Liver (tissue), 9 donors: ENCODE measurements around the gene JDP2. TPM values are rescaled to one million over a fixed set of nuclear protein-coding genes. Genes with fewer than 3 reads are reported as not detected.
A peak's percentile ranks its signal among the peaks of the same experiment; 100 is the strongest.

Source experiments
- DNase-seq: peaks from one replicate; pipeline ENCODE4 v3.0.0-alpha.2; 2017; ENCODE audit warnings: low spot score
- H3K27ac ChIP-seq, 2 donors: one replicate each; pipeline ENCODE4 v1.7.0; 2013; ENCODE audit warnings: inconsistent platforms in 2 of 2, low read length in 2 of 2, control low read depth in 1 of 2, low read depth in 1 of 2, mild to moderate bottlenecking in 1 of 2
- H3K27me3 ChIP-seq, 4 donors: one replicate each; pipeline versions ENCODE4 v1.6.1 to v1.7.0; 2013; ENCODE audit warnings: low read length in 3 of 4, inconsistent platforms in 1 of 4, mild to moderate bottlenecking in 1 of 4, moderate library complexity in 1 of 4; ENCODE audit not compliant: control insufficient read depth in 4 of 4, insufficient read depth in 4 of 4
- H3K36me3 ChIP-seq, 4 donors: one replicate each; pipeline versions ENCODE4 v1.6.1 to v1.7.0; 2013; ENCODE audit warnings: low read length in 3 of 4, mild to moderate bottlenecking in 3 of 4, low read depth in 1 of 4, moderate library complexity in 1 of 4; ENCODE audit not compliant: control insufficient read depth in 4 of 4, insufficient read depth in 3 of 4
- H3K4me1 ChIP-seq, 4 donors: one replicate each; pipeline versions ENCODE4 v1.6.1 to v1.7.0; 2013; ENCODE audit warnings: low read length in 3 of 4, mild to moderate bottlenecking in 3 of 4, moderate library complexity in 1 of 4; ENCODE audit not compliant: control insufficient read depth in 4 of 4, insufficient read depth in 4 of 4
- H3K4me3 ChIP-seq, 3 donors: one replicate each; pipeline versions ENCODE4 v1.6.1 to v1.7.0; 2013; ENCODE audit warnings: low read length in 3 of 3, control low read depth in 1 of 3, low read depth in 1 of 3, mild to moderate bottlenecking in 1 of 3
- H3K9ac ChIP-seq, 2 donors: one replicate each; pipeline ENCODE4 v1.7.0; 2013; ENCODE audit warnings: low read length in 2 of 2, mild to moderate bottlenecking in 2 of 2, moderate library complexity in 2 of 2, control low read depth in 1 of 2, low read depth in 1 of 2
- H3K9me3 ChIP-seq, 4 donors: one replicate each; pipeline versions ENCODE4 v1.6.1 to v1.7.0; 2013; ENCODE audit warnings: low read length in 3 of 4; ENCODE audit not compliant: control insufficient read depth in 4 of 4
- EGR1 ChIP-seq, 2 donors: IDR thresholded peaks; 2 replicates each; pipeline ENCODE4 v1.6.1; 2016 to 2018; ENCODE audit warnings: antibody characterized with exemption in 2 of 2, low read depth in 2 of 2
- FOXA2 ChIP-seq: IDR thresholded peaks from 2 replicates; pipeline ENCODE4 v1.6.1; 2016; ENCODE audit warnings: antibody characterized with exemption
- GABPA ChIP-seq, 2 donors: IDR thresholded peaks in 1 of 2; conservative IDR thresholded peaks in 1 of 2; 2 replicates each; pipeline ENCODE4 v1.6.1; 2016; ENCODE audit warnings: antibody characterized with exemption in 2 of 2, mild to moderate bottlenecking in 1 of 2, moderate library complexity in 1 of 2
- HNF4A ChIP-seq, 2 donors: conservative IDR thresholded peaks; 2 replicates each; pipeline ENCODE4 v1.6.1; 2016; ENCODE audit warnings: antibody characterized with exemption in 2 of 2, mild to moderate bottlenecking in 2 of 2
- HNF4G ChIP-seq: IDR thresholded peaks from 2 replicates; pipeline ENCODE4 v1.6.1; 2016; ENCODE audit warnings: antibody characterized with exemption
- JUND ChIP-seq, 2 donors: IDR thresholded peaks; 2 replicates each; pipeline ENCODE4 v1.6.1; 2016; ENCODE audit warnings: antibody characterized with exemption in 2 of 2
- NR2F2 ChIP-seq: IDR thresholded peaks from 2 replicates; pipeline ENCODE4 v1.6.1; 2016; ENCODE audit warnings: antibody characterized with exemption
- RAD21 ChIP-seq, 2 donors: IDR thresholded peaks; 2 replicates each; pipeline ENCODE4 v1.6.1; 2016; ENCODE audit warnings: antibody characterized with exemption in 2 of 2, mild to moderate bottlenecking in 2 of 2
- RXRA ChIP-seq, 2 donors: IDR thresholded peaks; 2 replicates each; pipeline ENCODE4 v1.6.1; 2017 to 2018; ENCODE audit warnings: antibody characterized with exemption in 2 of 2, mild to moderate bottlenecking in 1 of 2
- SP1 ChIP-seq: IDR thresholded peaks from 2 replicates; pipeline ENCODE4 v1.6.1; 2018; ENCODE audit warnings: antibody characterized with exemption, mild to moderate bottlenecking
- TAF1 ChIP-seq: conservative IDR thresholded peaks from 2 replicates; pipeline ENCODE4 v1.6.1; 2016; ENCODE audit warnings: antibody characterized with exemption, mild to moderate bottlenecking
- YY1 ChIP-seq: IDR thresholded peaks from 2 replicates; pipeline ENCODE4 v1.6.1; 2016; ENCODE audit warnings: antibody characterized with exemption, mild to moderate bottlenecking
- WGBS: extraction: QIAGEN DNeasy Blood & Tissue Kit; methylation state at CpG from one replicate; pipeline ENCODE4 v1.1.7; 2013; 5-methylcytosine and 5-hydroxymethylcytosine counted together
- polyA plus RNA-seq, 2 donors: library from polyadenylated mRNA; stranded (reverse) in 1 of 2; unstranded in 1 of 2; fragments of 200-250 nt in 1 of 2; fragments of >200 nt in 1 of 2; fragmentation: Nextera tagmentation in 1 of 2; extraction: Ambion mirVana in 1 of 2; gene quantifications; one replicate each; pipeline versions ENCODE4 v1.2.1 to v1.2.3, GENCODE V29; 2013 to 2015
- total RNA-seq, 2 donors: library from RNA; depleted of rRNA; stranded (reverse); fragments of >200 nt; gene quantifications; one replicate each; pipeline ENCODE4 v1.2.3, GENCODE V29; 2014
- TF ChIP-seq, protein P1 (sequence below): IDR thresholded peaks from 2 replicates; pipeline ENCODE4 v1.6.1; 2016; ENCODE audit warnings: antibody characterized with exemption
- TF ChIP-seq, protein P2 (sequence below): fragments of 150-350 bp; IDR thresholded peaks from 2 replicates; pipeline ENCODE4 v1.5.1; 2017; ENCODE audit warnings: improper control_type of control experiment, low read depth, low read length; ENCODE audit not compliant: missing input control
- TF ChIP-seq, protein P3 (sequence below): IDR thresholded peaks from 2 replicates; pipeline ENCODE4 v1.6.1; 2016; ENCODE audit warnings: antibody characterized with exemption
- TF ChIP-seq, protein P4 (sequence below): IDR thresholded peaks from 2 replicates; pipeline ENCODE4 v1.6.1; 2016; ENCODE audit warnings: antibody characterized with exemption, mild to moderate bottlenecking
- donor health status: healthy.
- donor health status: healthy.
- donor health status: healthy.
- donor health status: healthy.
- donor health status: healthy.

The JDP2 gene
- total and polyA plus RNA-seq, 4 donors = 2.4 to 14.6 (median 8.7) TPM

DNA sequence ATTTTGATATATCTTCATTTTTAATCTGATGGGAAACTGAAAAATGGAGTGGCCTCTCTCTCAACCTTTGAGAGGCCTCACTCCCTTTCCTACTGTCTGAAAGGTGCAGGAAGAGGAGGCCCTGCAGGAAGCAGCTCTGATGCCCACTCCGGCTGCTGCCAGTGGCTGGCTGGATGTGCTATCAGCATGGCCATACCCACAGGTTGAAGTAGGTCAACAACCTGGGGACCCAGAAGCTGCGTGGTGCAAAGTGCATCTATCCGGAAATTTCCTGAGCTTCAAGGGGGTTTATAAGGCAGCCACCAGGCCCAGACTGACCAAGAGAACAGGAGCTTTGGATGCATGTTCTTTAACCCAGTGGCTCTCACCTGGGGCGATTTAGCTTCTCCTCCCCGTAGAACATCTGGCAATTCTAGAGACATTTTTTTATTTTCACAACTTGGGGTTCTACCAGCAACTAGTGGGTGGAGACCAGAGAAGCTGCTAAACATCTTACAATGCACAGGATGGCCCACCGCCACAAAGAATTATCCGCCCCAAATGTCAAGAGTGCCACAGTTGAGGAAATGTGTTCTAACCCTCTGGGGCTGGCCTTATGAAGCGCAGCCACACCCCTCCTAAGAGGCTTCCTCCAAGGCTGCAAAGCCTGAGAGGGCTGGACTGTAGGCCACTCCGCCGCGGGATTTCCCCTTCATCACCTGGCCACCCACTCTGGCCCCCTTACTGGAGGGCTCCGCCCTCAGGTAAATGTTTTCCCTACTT, 86.3 kb downstream of the JDP2 start:
- Histone ChIP-seq H3K27me3 (no peaks in the 10 kb centered on the region), H3K9ac (no peak overlapping the region), H3K27ac (no peak overlapping the region), H3K4me3 (no peak overlapping the region), H3K4me1 (peaks cover 0 to 3% (median 1%) of the 10 kb centered on the region in 4 donors), H3K36me3 (no peaks in the 10 kb centered on the region), H3K9me3 (peaks cover 0 to 8% (median 1%) of the 10 kb centered on the region in 4 donors)
- whole genome bisulfite sequencing = 84% methylated on average over 12 of the region's 12 CpGs
- no peak for DNase-seq
- TF ChIP-seq GABPA (IDR thresholded peaks at IDR 0.05 in 1 of 2, conservative IDR thresholded peaks at IDR 0.05 in 1 of 2) = no peak
- no peak for TF ChIP-seq EGR1 (IDR thresholded peaks at IDR 0.05; ENCODE audit: low read depth in 2 of 2)
- TF ChIP-seq, protein P1, sequence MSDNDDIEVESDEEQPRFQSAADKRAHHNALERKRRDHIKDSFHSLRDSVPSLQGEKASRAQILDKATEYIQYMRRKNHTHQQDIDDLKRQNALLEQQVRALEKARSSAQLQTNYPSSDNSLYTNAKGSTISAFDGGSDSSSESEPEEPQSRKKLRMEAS = no peak
- TF ChIP-seq, protein P2, sequence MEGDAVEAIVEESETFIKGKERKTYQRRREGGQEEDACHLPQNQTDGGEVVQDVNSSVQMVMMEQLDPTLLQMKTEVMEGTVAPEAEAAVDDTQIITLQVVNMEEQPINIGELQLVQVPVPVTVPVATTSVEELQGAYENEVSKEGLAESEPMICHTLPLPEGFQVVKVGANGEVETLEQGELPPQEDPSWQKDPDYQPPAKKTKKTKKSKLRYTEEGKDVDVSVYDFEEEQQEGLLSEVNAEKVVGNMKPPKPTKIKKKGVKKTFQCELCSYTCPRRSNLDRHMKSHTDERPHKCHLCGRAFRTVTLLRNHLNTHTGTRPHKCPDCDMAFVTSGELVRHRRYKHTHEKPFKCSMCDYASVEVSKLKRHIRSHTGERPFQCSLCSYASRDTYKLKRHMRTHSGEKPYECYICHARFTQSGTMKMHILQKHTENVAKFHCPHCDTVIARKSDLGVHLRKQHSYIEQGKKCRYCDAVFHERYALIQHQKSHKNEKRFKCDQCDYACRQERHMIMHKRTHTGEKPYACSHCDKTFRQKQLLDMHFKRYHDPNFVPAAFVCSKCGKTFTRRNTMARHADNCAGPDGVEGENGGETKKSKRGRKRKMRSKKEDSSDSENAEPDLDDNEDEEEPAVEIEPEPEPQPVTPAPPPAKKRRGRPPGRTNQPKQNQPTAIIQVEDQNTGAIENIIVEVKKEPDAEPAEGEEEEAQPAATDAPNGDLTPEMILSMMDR = no peak
- no peak for TF ChIP-seq JUND (IDR thresholded peaks at IDR 0.05)
- no peak for TF ChIP-seq TAF1
- TF ChIP-seq SP1 = no peak
- no peak for TF ChIP-seq FOXA2
- TF ChIP-seq, protein P3, sequence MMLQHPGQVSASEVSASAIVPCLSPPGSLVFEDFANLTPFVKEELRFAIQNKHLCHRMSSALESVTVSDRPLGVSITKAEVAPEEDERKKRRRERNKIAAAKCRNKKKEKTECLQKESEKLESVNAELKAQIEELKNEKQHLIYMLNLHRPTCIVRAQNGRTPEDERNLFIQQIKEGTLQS = no peak
- TF ChIP-seq HNF4G = no peak
- TF ChIP-seq RAD21 (IDR thresholded peaks at IDR 0.05) = no peak

DNA sequence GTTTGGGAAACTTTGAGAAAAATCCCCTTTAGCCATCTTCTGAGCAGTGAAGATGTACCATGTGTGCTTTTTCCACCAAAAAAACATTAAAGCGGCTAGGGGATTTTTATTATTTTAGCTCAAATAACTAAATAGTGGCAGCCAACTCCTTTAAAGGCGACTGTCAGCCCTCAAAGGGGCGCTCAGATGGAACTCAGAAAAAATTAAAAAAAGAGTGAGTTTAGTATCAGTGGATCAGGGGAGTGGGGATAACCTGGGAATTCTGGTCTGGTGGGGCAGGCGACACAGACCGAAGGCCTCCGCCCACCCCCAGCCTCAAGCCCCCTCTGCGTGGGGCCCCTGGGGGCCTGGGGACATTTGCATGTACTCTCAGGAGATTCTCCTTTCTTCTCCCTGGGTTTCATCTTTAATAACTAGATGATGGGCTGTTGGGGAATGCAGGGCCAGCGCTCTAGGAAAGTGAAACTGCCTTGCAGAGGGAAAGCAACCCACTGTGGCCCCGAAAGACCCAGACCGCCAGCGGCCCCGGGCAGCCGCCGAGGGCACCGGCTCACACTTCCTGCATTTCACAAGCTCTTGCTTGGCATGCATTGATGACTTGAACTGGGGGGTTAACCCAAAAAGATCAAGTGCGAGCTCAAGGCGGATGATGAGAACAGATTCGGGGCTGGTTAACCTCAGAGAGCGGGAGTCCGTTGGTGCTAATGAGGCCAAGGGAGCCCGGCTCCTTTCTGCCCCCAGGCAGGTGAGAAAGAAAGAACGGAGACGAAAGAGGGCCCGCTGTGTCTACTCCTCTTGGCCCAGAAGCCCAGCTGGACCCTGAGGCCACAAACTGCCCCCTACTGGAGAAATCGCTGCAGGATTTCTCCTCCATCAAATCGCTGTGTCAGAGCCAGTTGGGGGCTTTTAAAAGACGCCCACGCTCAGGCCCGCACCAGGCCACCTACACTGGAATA, 87.1 kb downstream of the JDP2 start:
- H3K27me3 ChIP-seq = no peaks in the 10 kb centered on the region
- peaks cover 0 to 8% (median 1%) of the 10 kb centered on the region in 4 donors for H3K9me3 ChIP-seq
- peak overlapping the region in 2 of 3 donors; percentile 2 to 32 for H3K4me3 ChIP-seq
- no peak for TF ChIP-seq YY1
- TF ChIP-seq TAF1 = no peak
- TF ChIP-seq RAD21 (IDR thresholded peaks at IDR 0.05) = peak in 1 of 2 donors; percentile 40
- TF ChIP-seq SP1 = no peak
- peak; percentile 24 for TF ChIP-seq NR2F2
- no peaks in the 10 kb centered on the region for H3K36me3 ChIP-seq
- WGBS = 59% methylated on average over 29 of the region's 29 CpGs
- no peak overlapping the region for H3K9ac ChIP-seq
- peaks cover 0 to 3% (median 1%) of the 10 kb centered on the region in 4 donors for H3K4me1 ChIP-seq
- H3K27ac ChIP-seq = no peak overlapping the region
- DNase-seq = no peak

DNA sequence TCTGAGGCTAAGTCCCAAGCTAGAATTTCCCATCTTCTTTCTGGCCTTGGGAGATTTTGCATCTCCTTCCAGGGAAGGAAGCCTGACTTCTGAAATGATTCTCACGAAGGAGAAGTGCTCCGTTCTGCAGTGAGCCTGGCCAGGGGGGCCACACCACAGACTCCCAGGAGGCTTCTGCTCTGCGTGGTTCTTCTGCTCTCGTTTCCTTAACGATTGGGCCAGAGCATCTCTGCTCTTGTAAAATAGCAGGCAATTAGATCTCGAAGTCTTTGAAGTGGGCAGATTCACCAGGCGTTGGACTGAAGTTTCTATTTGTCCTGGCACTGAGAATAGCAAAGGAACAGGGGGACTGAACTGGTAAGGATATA, 87.8 kb downstream of the JDP2 start:
- peaks cover 0 to 8% (median 1%) of the 10 kb centered on the region in 4 donors for H3K9me3 ChIP-seq
- H3K27me3 ChIP-seq = no peaks in the 10 kb centered on the region
- H3K9ac ChIP-seq = no peak overlapping the region
- DNase-seq = no peak
- peak overlapping the region in 1 of 3 donors; percentile 32 for H3K4me3 ChIP-seq
- H3K27ac ChIP-seq = no peak overlapping the region
- peaks cover 0 to 3% (median 1%) of the 10 kb centered on the region in 4 donors for H3K4me1 ChIP-seq
- 59% methylated on average over 7 of the region's 7 CpGs for WGBS
- no peaks in the 10 kb centered on the region for H3K36me3 ChIP-seq
- no peak for TF ChIP-seq JUND (IDR thresholded peaks at IDR 0.05)
- TF ChIP-seq, protein P4, sequence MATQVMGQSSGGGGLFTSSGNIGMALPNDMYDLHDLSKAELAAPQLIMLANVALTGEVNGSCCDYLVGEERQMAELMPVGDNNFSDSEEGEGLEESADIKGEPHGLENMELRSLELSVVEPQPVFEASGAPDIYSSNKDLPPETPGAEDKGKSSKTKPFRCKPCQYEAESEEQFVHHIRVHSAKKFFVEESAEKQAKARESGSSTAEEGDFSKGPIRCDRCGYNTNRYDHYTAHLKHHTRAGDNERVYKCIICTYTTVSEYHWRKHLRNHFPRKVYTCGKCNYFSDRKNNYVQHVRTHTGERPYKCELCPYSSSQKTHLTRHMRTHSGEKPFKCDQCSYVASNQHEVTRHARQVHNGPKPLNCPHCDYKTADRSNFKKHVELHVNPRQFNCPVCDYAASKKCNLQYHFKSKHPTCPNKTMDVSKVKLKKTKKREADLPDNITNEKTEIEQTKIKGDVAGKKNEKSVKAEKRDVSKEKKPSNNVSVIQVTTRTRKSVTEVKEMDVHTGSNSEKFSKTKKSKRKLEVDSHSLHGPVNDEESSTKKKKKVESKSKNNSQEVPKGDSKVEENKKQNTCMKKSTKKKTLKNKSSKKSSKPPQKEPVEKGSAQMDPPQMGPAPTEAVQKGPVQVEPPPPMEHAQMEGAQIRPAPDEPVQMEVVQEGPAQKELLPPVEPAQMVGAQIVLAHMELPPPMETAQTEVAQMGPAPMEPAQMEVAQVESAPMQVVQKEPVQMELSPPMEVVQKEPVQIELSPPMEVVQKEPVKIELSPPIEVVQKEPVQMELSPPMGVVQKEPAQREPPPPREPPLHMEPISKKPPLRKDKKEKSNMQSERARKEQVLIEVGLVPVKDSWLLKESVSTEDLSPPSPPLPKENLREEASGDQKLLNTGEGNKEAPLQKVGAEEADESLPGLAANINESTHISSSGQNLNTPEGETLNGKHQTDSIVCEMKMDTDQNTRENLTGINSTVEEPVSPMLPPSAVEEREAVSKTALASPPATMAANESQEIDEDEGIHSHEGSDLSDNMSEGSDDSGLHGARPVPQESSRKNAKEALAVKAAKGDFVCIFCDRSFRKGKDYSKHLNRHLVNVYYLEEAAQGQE = no peak
- TF ChIP-seq RXRA (IDR thresholded peaks at IDR 0.05) = no peak
- TF ChIP-seq HNF4A (conservative IDR thresholded peaks at IDR 0.05) = no peak
- TF ChIP-seq SP1 = no peak
- no peak for TF ChIP-seq GABPA (IDR thresholded peaks at IDR 0.05 in 1 of 2, conservative IDR thresholded peaks at IDR 0.05 in 1 of 2)
- no peak for TF ChIP-seq HNF4G
- TF ChIP-seq FOXA2 = no peak
- TF ChIP-seq NR2F2 = no peak
- TF ChIP-seq, protein P2 = no peak
